Measurements from ENCODE around the gene PIK3R3.
"Not testable (repeated sequence)": the region's sequence is repeated elsewhere in the genome, so short reads cannot be mapped to it uniquely, and the experiment has no call there.

Gene PIK3R3

GRCh38 chr1:46065405-46065804, 67.0 kb downstream of the PIK3R3 start:
- DNase-seq (ENCODE audit: low read depth) = no peak

- DNase-seq (ENCODE audit: low read depth) = no peak
Measured at GRCh38 chr1:46064708-46065107, 67.7 kb downstream of the PIK3R3 start.

GRCh38 chr1:46062651-46063319, 69.6 kb downstream of the PIK3R3 start:
- DNase-seq (ENCODE audit: low read depth) = no peak

GRCh38 chr1:46061146-46061545, 71.3 kb downstream of the PIK3R3 start:
- DNase-seq (ENCODE audit: low read depth) = no peak

GRCh38 chr1:46058936-46059335, 73.5 kb downstream of the PIK3R3 start:
- DNase-seq (ENCODE audit: low read depth) = no peak

GRCh38 chr1:46057781-46058180, 74.6 kb downstream of the PIK3R3 start:
- no peak for DNase-seq (ENCODE audit: low read depth)

GRCh38 chr1:46057215-46057614, 75.2 kb downstream of the PIK3R3 start:
- DNase-seq (ENCODE audit: low read depth) = not testable (repeated sequence)

- no peak for DNase-seq (ENCODE audit: low read depth)
Measured at GRCh38 chr1:46056325-46056724, 76.1 kb downstream of the PIK3R3 start.

GRCh38 chr1:46053734-46054133, 78.7 kb downstream of the PIK3R3 start:
- DNase-seq (ENCODE audit: low read depth) = no peak

- DNase-seq (ENCODE audit: low read depth) = no peak
Measured at GRCh38 chr1:46044116-46044515, 88.3 kb downstream of the PIK3R3 start.

GRCh38 chr1:46043458-46044017, 88.9 kb downstream of the PIK3R3 start:
- DNase-seq (ENCODE audit: low read depth) = no peak

GRCh38 chr1:46041974-46042373, 90.5 kb downstream of the PIK3R3 start:
- no peak for DNase-seq (ENCODE audit: low read depth)

GRCh38 chr1:46041551-46041950, 90.9 kb downstream of the PIK3R3 start:
- DNase-seq (ENCODE audit: low read depth) = no peak

GRCh38 chr1:46039571-46040052, 92.8 kb downstream of the PIK3R3 start:
- no peak for DNase-seq (ENCODE audit: low read depth)

- DNase-seq (ENCODE audit: low read depth) = peak; percentile 51
Measured at GRCh38 chr1:46036894-46037839, 95.3 kb downstream of the PIK3R3 start.

- DNase-seq (ENCODE audit: low read depth) = no peak
Measured at GRCh38 chr1:46034601-46035516, 97.6 kb downstream of the PIK3R3 start.

- no peak for DNase-seq (ENCODE audit: low read depth)
Measured at GRCh38 chr1:46030876-46031660, 101.4 kb downstream of the PIK3R3 start.

GRCh38 chr1:46030074-46030870, 102.2 kb downstream of the PIK3R3 start:
- no peak for DNase-seq (ENCODE audit: low read depth)

GRCh38 chr1:46027788-46028573, 104.4 kb downstream of the PIK3R3 start:
- no peak for DNase-seq (ENCODE audit: low read depth)
